ENCODE data around the gene ZNF770.

The ZNF770 gene

GRCh38 chr15:35014241-35014640 lies 26.2 kb upstream of the ZNF770 start:
- H3K27me3 ChIP-seq (ENCODE audit: insufficient read depth, low read length, poor library complexity): no peaks in the 10 kb centered on the region
- no peak overlapping the region for H3K4ac ChIP-seq (ENCODE audit: low read depth, low read length)
- H3K18ac ChIP-seq (ENCODE audit: low read length): no peak overlapping the region
- no peaks in the 10 kb centered on the region for H3K79me1 ChIP-seq (ENCODE audit: low read length)
- H3K56ac ChIP-seq (ENCODE audit: low read length): no peak overlapping the region
- H2BK15ac ChIP-seq (replicated peaks; ENCODE audit: low read depth): no peak overlapping the region
- no peak overlapping the region for H3K23ac ChIP-seq (ENCODE audit: low read length)
- no peak for DNase-seq
- H4K8ac ChIP-seq (ENCODE audit: low read depth, low read length): no peak overlapping the region
- H4K5ac ChIP-seq (ENCODE audit: low read length): no peak overlapping the region
- H2AK5ac ChIP-seq (ENCODE audit: low read length): no peak overlapping the region
- no peaks in the 10 kb centered on the region for H3K79me2 ChIP-seq (ENCODE audit: control insufficient read depth, insufficient read depth, low read length)
- H3K27ac ChIP-seq (ENCODE audit: low read depth, low read length): no peak overlapping the region
- H3K4me3 ChIP-seq (ENCODE audit: low read length): no peak overlapping the region
- H3K9ac ChIP-seq (ENCODE audit: low read length): no peak overlapping the region
- no peak overlapping the region for H2BK120ac ChIP-seq (ENCODE audit: low read depth, low read length)
- no peaks in the 10 kb centered on the region for H3K36me3 ChIP-seq (ENCODE audit: control insufficient read depth, insufficient read depth, low read length)
- peaks cover 2% of the 10 kb centered on the region for H3K4me1 ChIP-seq (ENCODE audit: control insufficient read depth, low read depth, low read length)
- H3K4me2 ChIP-seq (ENCODE audit: low read length): no peak overlapping the region
- no peak overlapping the region for H2BK5ac ChIP-seq (ENCODE audit: low read length)

- no peak overlapping the region for H3K27ac ChIP-seq (ENCODE audit: low read depth, low read length)
- no peak overlapping the region for H3K56ac ChIP-seq (ENCODE audit: low read length)
- no peaks in the 10 kb centered on the region for H3K79me1 ChIP-seq (ENCODE audit: low read length)
- H3K27me3 ChIP-seq (ENCODE audit: insufficient read depth, low read length, poor library complexity): no peaks in the 10 kb centered on the region
- H3K4me1 ChIP-seq (ENCODE audit: control insufficient read depth, low read depth, low read length): no peaks in the 10 kb centered on the region
- H3K36me3 ChIP-seq (ENCODE audit: control insufficient read depth, insufficient read depth, low read length): no peaks in the 10 kb centered on the region
- no peak overlapping the region for H2BK5ac ChIP-seq (ENCODE audit: low read length)
- no peak overlapping the region for H3K18ac ChIP-seq (ENCODE audit: low read length)
- no peak overlapping the region for H2AK5ac ChIP-seq (ENCODE audit: low read length)
- no peak overlapping the region for H2BK120ac ChIP-seq (ENCODE audit: low read depth, low read length)
- no peak overlapping the region for H3K4ac ChIP-seq (ENCODE audit: low read depth, low read length)
- no peak overlapping the region for H4K8ac ChIP-seq (ENCODE audit: low read depth, low read length)
- H3K4me3 ChIP-seq (ENCODE audit: low read length): no peak overlapping the region
- H3K23ac ChIP-seq (ENCODE audit: low read length): no peak overlapping the region
- no CpG with 5 or more reads among the region's 4 CpGs for WGBS (ENCODE audit: extremely low coverage, insufficient coverage, low lambda C conversion rate)
- no peak overlapping the region for H4K5ac ChIP-seq (ENCODE audit: low read length)
- H3K9ac ChIP-seq (ENCODE audit: low read length): no peak overlapping the region
- H3K4me2 ChIP-seq (ENCODE audit: low read length): no peak overlapping the region
- H2BK15ac ChIP-seq (replicated peaks; ENCODE audit: low read depth): no peak overlapping the region
- H3K79me2 ChIP-seq (ENCODE audit: control insufficient read depth, insufficient read depth, low read length): no peaks in the 10 kb centered on the region
- no peak for DNase-seq
Observed at GRCh38 chr15:35013370-35013769, 25.3 kb upstream of the ZNF770 start.

GRCh38 chr15:35007397-35007796 lies 19.3 kb upstream of the ZNF770 start:
- no peak overlapping the region for H3K9ac ChIP-seq (ENCODE audit: low read length)
- H2BK5ac ChIP-seq (ENCODE audit: low read length): no peak overlapping the region
- no peak for DNase-seq
- H3K4me1 ChIP-seq (ENCODE audit: control insufficient read depth, low read depth, low read length): no peaks in the 10 kb centered on the region
- H3K79me2 ChIP-seq (ENCODE audit: control insufficient read depth, insufficient read depth, low read length): no peaks in the 10 kb centered on the region
- H2BK120ac ChIP-seq (ENCODE audit: low read depth, low read length): no peak overlapping the region
- no peak overlapping the region for H4K8ac ChIP-seq (ENCODE audit: low read depth, low read length)
- no peak overlapping the region for H3K4ac ChIP-seq (ENCODE audit: low read depth, low read length)
- H3K27me3 ChIP-seq (ENCODE audit: insufficient read depth, low read length, poor library complexity): no peaks in the 10 kb centered on the region
- WGBS (ENCODE audit: extremely low coverage, insufficient coverage, low lambda C conversion rate): no CpG with 5 or more reads among the region's 2 CpGs
- H3K36me3 ChIP-seq (ENCODE audit: control insufficient read depth, insufficient read depth, low read length): no peaks in the 10 kb centered on the region
- no peak overlapping the region for H3K18ac ChIP-seq (ENCODE audit: low read length)
- no peaks in the 10 kb centered on the region for H3K79me1 ChIP-seq (ENCODE audit: low read length)
- H4K5ac ChIP-seq (ENCODE audit: low read length): no peak overlapping the region
- H3K23ac ChIP-seq (ENCODE audit: low read length): no peak overlapping the region
- H2BK15ac ChIP-seq (replicated peaks; ENCODE audit: low read depth): no peak overlapping the region
- H2AK5ac ChIP-seq (ENCODE audit: low read length): no peak overlapping the region
- H3K56ac ChIP-seq (ENCODE audit: low read length): no peak overlapping the region
- H3K4me2 ChIP-seq (ENCODE audit: low read length): no peak overlapping the region
- H3K27ac ChIP-seq (ENCODE audit: low read depth, low read length): no peak overlapping the region
- H3K4me3 ChIP-seq (ENCODE audit: low read length): no peak overlapping the region

GRCh38 chr15:35005933-35006332 lies 17.8 kb upstream of the ZNF770 start:
- no peak overlapping the region for H2BK15ac ChIP-seq (replicated peaks; ENCODE audit: low read depth)
- no peak overlapping the region for H4K8ac ChIP-seq (ENCODE audit: low read depth, low read length)
- no peaks in the 10 kb centered on the region for H3K36me3 ChIP-seq (ENCODE audit: control insufficient read depth, insufficient read depth, low read length)
- no peak overlapping the region for H3K4me2 ChIP-seq (ENCODE audit: low read length)
- no peaks in the 10 kb centered on the region for H3K4me1 ChIP-seq (ENCODE audit: control insufficient read depth, low read depth, low read length)
- DNase-seq: no peak
- H3K18ac ChIP-seq (ENCODE audit: low read length): no peak overlapping the region
- H2BK120ac ChIP-seq (ENCODE audit: low read depth, low read length): no peak overlapping the region
- no peak overlapping the region for H3K4ac ChIP-seq (ENCODE audit: low read depth, low read length)
- H3K79me2 ChIP-seq (ENCODE audit: control insufficient read depth, insufficient read depth, low read length): no peaks in the 10 kb centered on the region
- H3K27me3 ChIP-seq (ENCODE audit: insufficient read depth, low read length, poor library complexity): no peaks in the 10 kb centered on the region
- H3K56ac ChIP-seq (ENCODE audit: low read length): no peak overlapping the region
- no peaks in the 10 kb centered on the region for H3K79me1 ChIP-seq (ENCODE audit: low read length)
- H4K5ac ChIP-seq (ENCODE audit: low read length): no peak overlapping the region
- H2BK5ac ChIP-seq (ENCODE audit: low read length): no peak overlapping the region
- H2AK5ac ChIP-seq (ENCODE audit: low read length): no peak overlapping the region
- H3K9ac ChIP-seq (ENCODE audit: low read length): no peak overlapping the region
- no peak overlapping the region for H3K23ac ChIP-seq (ENCODE audit: low read length)
- no peak overlapping the region for H3K4me3 ChIP-seq (ENCODE audit: low read length)
- no peak overlapping the region for H3K27ac ChIP-seq (ENCODE audit: low read depth, low read length)
- no CpG with 5 or more reads among the region's 6 CpGs for WGBS (ENCODE audit: extremely low coverage, insufficient coverage, low lambda C conversion rate)

DNA sequence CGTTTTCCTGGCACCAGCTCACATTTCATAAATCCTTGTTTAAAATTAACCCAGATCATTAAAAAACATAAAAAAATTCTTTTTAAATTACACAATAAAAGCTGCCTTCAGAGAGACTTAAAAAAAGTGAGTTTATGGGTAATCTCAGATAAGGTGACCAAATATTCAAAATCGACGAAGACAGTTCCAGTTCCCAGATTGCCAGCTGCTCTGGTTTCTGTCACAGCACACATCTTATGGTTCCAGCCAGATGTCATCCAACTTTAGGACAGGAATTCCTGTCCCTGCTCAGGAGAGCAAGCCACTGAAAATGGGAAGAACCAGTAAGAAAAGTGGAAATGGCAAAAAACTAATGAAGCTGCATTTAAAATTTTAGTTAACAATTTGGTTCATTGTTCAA lies 15.8 kb upstream of the ZNF770 start:
- no peak for DNase-seq
- no peaks in the 10 kb centered on the region for H3K4me1 ChIP-seq (ENCODE audit: control insufficient read depth, low read depth, low read length)
- H2BK120ac ChIP-seq (ENCODE audit: low read depth, low read length): no peak overlapping the region
- H3K27ac ChIP-seq (ENCODE audit: low read depth, low read length): no peak overlapping the region
- H3K4me2 ChIP-seq (ENCODE audit: low read length): no peak overlapping the region
- no peak overlapping the region for H2BK15ac ChIP-seq (replicated peaks; ENCODE audit: low read depth)
- no peak overlapping the region for H2BK5ac ChIP-seq (ENCODE audit: low read length)
- H3K18ac ChIP-seq (ENCODE audit: low read length): no peak overlapping the region
- H3K23ac ChIP-seq (ENCODE audit: low read length): no peak overlapping the region
- no peak overlapping the region for H4K5ac ChIP-seq (ENCODE audit: low read length)
- H3K79me1 ChIP-seq (ENCODE audit: low read length): no peaks in the 10 kb centered on the region
- H3K79me2 ChIP-seq (ENCODE audit: control insufficient read depth, insufficient read depth, low read length): no peaks in the 10 kb centered on the region
- H3K36me3 ChIP-seq (ENCODE audit: control insufficient read depth, insufficient read depth, low read length): no peaks in the 10 kb centered on the region
- no peak overlapping the region for H3K9ac ChIP-seq (ENCODE audit: low read length)
- H3K4ac ChIP-seq (ENCODE audit: low read depth, low read length): no peak overlapping the region
- H4K8ac ChIP-seq (ENCODE audit: low read depth, low read length): no peak overlapping the region
- H3K56ac ChIP-seq (ENCODE audit: low read length): no peak overlapping the region
- WGBS (ENCODE audit: extremely low coverage, insufficient coverage, low lambda C conversion rate): no CpG with 5 or more reads among the region's 3 CpGs
- H3K27me3 ChIP-seq (ENCODE audit: insufficient read depth, low read length, poor library complexity): no peaks in the 10 kb centered on the region
- no peak overlapping the region for H3K4me3 ChIP-seq (ENCODE audit: low read length)
- no peak overlapping the region for H2AK5ac ChIP-seq (ENCODE audit: low read length)

DNA sequence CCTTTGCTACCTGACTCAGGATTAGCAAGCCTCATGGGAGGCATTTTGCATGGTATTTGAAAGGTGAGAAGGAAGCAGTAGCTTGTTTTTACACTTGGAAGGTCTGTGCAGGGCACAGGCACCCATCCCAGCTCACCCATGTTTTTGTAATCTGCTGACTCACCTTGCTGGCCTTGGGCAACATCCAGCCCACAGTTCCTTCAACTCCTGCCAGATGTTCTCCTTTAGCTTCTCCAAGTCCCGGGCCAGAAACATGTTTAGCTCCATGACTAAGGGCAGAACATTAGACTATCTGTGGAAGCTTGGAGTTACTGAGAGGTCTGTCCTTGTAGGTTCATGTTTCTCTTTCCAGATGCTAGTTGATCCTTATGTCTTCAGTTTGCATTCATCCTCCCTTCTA lies 12.4 kb upstream of the ZNF770 start:
- H3K56ac ChIP-seq (ENCODE audit: low read length): peak overlapping the region; percentile 25
- no peak overlapping the region for H2AK5ac ChIP-seq (ENCODE audit: low read length)
- no peak overlapping the region for H3K4me3 ChIP-seq (ENCODE audit: low read length)
- no peaks in the 10 kb centered on the region for H3K4me1 ChIP-seq (ENCODE audit: control insufficient read depth, low read depth, low read length)
- peak overlapping the region; percentile 37 for H3K4ac ChIP-seq (ENCODE audit: low read depth, low read length)
- H2BK15ac ChIP-seq (replicated peaks; ENCODE audit: low read depth): no peak overlapping the region
- H3K79me1 ChIP-seq (ENCODE audit: low read length): no peaks in the 10 kb centered on the region
- no peak overlapping the region for H4K5ac ChIP-seq (ENCODE audit: low read length)
- no peak overlapping the region for H3K9ac ChIP-seq (ENCODE audit: low read length)
- DNase-seq: no peak
- no peaks in the 10 kb centered on the region for H3K27me3 ChIP-seq (ENCODE audit: insufficient read depth, low read length, poor library complexity)
- no peak overlapping the region for H3K27ac ChIP-seq (ENCODE audit: low read depth, low read length)
- no peak overlapping the region for H2BK5ac ChIP-seq (ENCODE audit: low read length)
- no CpG with 5 or more reads among the region's 1 CpG for WGBS (ENCODE audit: extremely low coverage, insufficient coverage, low lambda C conversion rate)
- H3K23ac ChIP-seq (ENCODE audit: low read length): no peak overlapping the region
- H4K8ac ChIP-seq (ENCODE audit: low read depth, low read length): no peak overlapping the region
- H3K4me2 ChIP-seq (ENCODE audit: low read length): no peak overlapping the region
- peak overlapping the region; percentile 80 for H3K18ac ChIP-seq (ENCODE audit: low read length)
- no peaks in the 10 kb centered on the region for H3K36me3 ChIP-seq (ENCODE audit: control insufficient read depth, insufficient read depth, low read length)
- no peak overlapping the region for H2BK120ac ChIP-seq (ENCODE audit: low read depth, low read length)
- H3K79me2 ChIP-seq (ENCODE audit: control insufficient read depth, insufficient read depth, low read length): no peaks in the 10 kb centered on the region
